Osteoblast (primary cell): ENCODE results near the gene CDC14A. TPM values are rescaled to one million over a fixed set of nuclear protein-coding genes. Genes with fewer than 3 reads are reported as not detected.

Experiments used
- DNase-seq: peaks from one replicate; pipeline ENCODE4 v3.0.0; 2011; ENCODE audit warnings: low spot score, mixed read lengths; ENCODE audit not compliant: insufficient read length; ENCODE audit errors: missing footprints
- H2AFZ ChIP-seq: 2 replicates; pipeline ENCODE4 v1.6.0; 2011; ENCODE audit warnings: mild to moderate bottlenecking, low read length
- H3K27ac ChIP-seq: 2 replicates; pipeline ENCODE4 v1.5.1; 2011; ENCODE audit warnings: mild to moderate bottlenecking, low read depth, low read length, moderate library complexity
- H3K27me3 ChIP-seq: 2 replicates; pipeline ENCODE4 v1.6.0; 2012; ENCODE audit warnings: mild to moderate bottlenecking, control low read depth, inconsistent platforms, low read length, moderate library complexity; ENCODE audit not compliant: insufficient read depth
- H3K36me3 ChIP-seq: 2 replicates; pipeline ENCODE4 v1.5.1; 2011; ENCODE audit warnings: mild to moderate bottlenecking, low read length, control low read depth, moderate library complexity; ENCODE audit not compliant: insufficient read depth
- H3K4me1 ChIP-seq: 2 replicates; pipeline ENCODE4 v1.5.1; 2011; ENCODE audit warnings: mild to moderate bottlenecking, low read length, control low read depth, moderate library complexity; ENCODE audit not compliant: insufficient read depth
- H3K4me2 ChIP-seq: 2 replicates; pipeline ENCODE4 v1.6.0; 2011; ENCODE audit warnings: mild to moderate bottlenecking, low read length; ENCODE audit not compliant: insufficient read depth
- H3K4me3 ChIP-seq: fragments of 200-600 bp; sonication (generic); 3 replicates; pipeline ENCODE4 v1.5.1; 2012; ENCODE audit warnings: mild to moderate bottlenecking, low read length, inconsistent platforms; ENCODE audit not compliant: insufficient read depth
- H3K79me2 ChIP-seq: 2 replicates; pipeline ENCODE4 v1.6.0; 2012; ENCODE audit warnings: mild to moderate bottlenecking, low read length, control low read depth, inconsistent platforms; ENCODE audit not compliant: insufficient read depth
- H3K9me3 ChIP-seq: 2 replicates; pipeline ENCODE4 v1.5.1; 2011; ENCODE audit warnings: low read depth, low read length, control low read depth
- H4K20me1 ChIP-seq: 2 replicates; pipeline ENCODE4 v1.6.0; 2012; ENCODE audit warnings: mild to moderate bottlenecking, low read length, control low read depth; ENCODE audit not compliant: insufficient read depth
- total RNA-seq: library from RNA; depleted of rRNA; stranded (reverse); fragments of >200 nt; gene quantifications from 2 replicates; pipeline ENCODE4 v1.2.3, GENCODE V29; 2012
- TF ChIP-seq, protein P1 (sequence below): IDR thresholded peaks from 2 replicates; pipeline ENCODE4 v1.5.1; 2011; ENCODE audit warnings: mild to moderate bottlenecking, low read depth, low read length, moderate library complexity; ENCODE audit errors: extremely low read depth

Gene CDC14A
- total RNA-seq, 1 donor: 6.9 TPM

DNA sequence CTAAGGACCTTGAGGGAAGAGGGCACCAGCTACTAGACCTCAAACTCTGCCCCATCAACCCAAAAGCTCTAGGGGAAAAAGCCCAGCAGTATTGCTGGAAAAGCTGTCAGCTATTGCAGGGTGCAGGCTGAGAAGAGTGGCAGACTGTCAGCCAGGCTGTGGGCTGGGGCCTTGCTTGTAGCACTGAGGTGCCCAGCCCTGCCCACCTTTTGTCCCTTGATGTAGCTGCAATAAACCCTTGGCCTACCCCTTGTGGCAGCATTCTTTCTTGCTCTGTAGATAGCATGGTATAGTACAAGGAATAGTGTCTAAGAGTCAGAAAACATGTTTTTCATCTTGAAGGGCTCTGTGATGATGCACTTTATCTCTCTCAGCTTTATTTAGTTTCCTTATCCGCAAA, 39.4 kb downstream of the CDC14A start:
- no peak overlapping the region for H3K4me3 ChIP-seq
- H3K27ac ChIP-seq: no peak overlapping the region
- H3K4me2 ChIP-seq: no peak overlapping the region
- H3K27me3 ChIP-seq: no peaks in the 10 kb centered on the region
- H3K79me2 ChIP-seq: no peaks in the 10 kb centered on the region
- no peaks in the 10 kb centered on the region for H4K20me1 ChIP-seq
- H3K9me3 ChIP-seq: no peaks in the 10 kb centered on the region
- TF ChIP-seq, protein P1, sequence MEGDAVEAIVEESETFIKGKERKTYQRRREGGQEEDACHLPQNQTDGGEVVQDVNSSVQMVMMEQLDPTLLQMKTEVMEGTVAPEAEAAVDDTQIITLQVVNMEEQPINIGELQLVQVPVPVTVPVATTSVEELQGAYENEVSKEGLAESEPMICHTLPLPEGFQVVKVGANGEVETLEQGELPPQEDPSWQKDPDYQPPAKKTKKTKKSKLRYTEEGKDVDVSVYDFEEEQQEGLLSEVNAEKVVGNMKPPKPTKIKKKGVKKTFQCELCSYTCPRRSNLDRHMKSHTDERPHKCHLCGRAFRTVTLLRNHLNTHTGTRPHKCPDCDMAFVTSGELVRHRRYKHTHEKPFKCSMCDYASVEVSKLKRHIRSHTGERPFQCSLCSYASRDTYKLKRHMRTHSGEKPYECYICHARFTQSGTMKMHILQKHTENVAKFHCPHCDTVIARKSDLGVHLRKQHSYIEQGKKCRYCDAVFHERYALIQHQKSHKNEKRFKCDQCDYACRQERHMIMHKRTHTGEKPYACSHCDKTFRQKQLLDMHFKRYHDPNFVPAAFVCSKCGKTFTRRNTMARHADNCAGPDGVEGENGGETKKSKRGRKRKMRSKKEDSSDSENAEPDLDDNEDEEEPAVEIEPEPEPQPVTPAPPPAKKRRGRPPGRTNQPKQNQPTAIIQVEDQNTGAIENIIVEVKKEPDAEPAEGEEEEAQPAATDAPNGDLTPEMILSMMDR: no peak
- no peaks in the 10 kb centered on the region for H3K36me3 ChIP-seq
- DNase-seq: no peak
- peaks cover 12% of the 10 kb centered on the region for H3K4me1 ChIP-seq
- H2AFZ ChIP-seq: no peak overlapping the region

DNA sequence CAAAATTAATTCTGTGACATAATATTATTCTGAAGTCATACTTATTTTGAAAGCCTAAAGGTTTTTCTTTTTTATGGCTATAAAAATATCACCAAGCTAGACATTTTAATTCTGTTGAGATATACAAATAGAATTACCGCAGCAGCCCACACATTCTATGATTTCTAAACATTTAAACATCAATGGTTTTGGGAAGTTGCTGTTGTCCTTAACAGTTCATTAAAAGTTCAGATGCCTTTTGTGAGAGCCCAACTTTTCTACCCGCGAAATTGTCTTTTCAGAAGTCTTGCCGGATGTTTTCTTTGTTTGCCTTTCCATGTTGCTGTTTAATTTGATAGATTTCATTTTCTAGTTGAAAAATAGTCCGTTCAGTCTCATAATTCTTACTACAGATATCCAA, 40.5 kb downstream of the CDC14A start:
- Histone ChIP-seq H3K27me3 (no peaks in the 10 kb centered on the region), H3K79me2 (no peaks in the 10 kb centered on the region), H3K4me1 (peaks cover 4% of the 10 kb centered on the region), H4K20me1 (no peaks in the 10 kb centered on the region), H3K36me3 (no peaks in the 10 kb centered on the region), H3K4me3 (no peak overlapping the region), H3K9me3 (no peaks in the 10 kb centered on the region), H2AFZ (no peak overlapping the region), H3K27ac (no peak overlapping the region), H3K4me2 (no peak overlapping the region)
- no peak for DNase-seq
- TF ChIP-seq, protein P1: no peak

DNA sequence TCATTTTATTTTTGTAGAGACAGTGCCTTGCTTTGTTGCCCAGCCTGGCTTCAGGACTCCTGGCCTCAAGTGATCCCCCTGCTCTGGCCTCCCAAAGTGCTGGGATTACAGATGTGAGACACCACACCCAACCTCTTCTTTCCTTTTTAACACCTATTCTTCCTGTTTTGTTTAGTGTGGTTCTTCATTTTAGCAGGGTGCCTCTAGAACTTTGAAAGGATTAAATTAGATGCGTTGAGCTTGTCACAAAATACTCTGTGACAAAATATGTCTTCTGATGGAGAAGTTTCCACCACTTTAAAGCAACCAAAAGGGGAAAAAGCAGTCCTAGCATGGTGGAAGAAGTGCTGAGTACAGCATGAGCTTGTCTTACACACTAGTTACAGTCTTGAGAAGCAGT, 42.0 kb downstream of the CDC14A start:
- Histone ChIP-seq H3K4me1 (no peaks in the 10 kb centered on the region), H2AFZ (no peak overlapping the region), H3K27ac (no peak overlapping the region), H3K36me3 (no peaks in the 10 kb centered on the region), H3K9me3 (no peaks in the 10 kb centered on the region), H3K79me2 (no peaks in the 10 kb centered on the region), H3K4me2 (no peak overlapping the region), H4K20me1 (no peaks in the 10 kb centered on the region), H3K4me3 (no peak overlapping the region), H3K27me3 (no peaks in the 10 kb centered on the region)
- no peak for DNase-seq
- TF ChIP-seq, protein P1: no peak

DNA sequence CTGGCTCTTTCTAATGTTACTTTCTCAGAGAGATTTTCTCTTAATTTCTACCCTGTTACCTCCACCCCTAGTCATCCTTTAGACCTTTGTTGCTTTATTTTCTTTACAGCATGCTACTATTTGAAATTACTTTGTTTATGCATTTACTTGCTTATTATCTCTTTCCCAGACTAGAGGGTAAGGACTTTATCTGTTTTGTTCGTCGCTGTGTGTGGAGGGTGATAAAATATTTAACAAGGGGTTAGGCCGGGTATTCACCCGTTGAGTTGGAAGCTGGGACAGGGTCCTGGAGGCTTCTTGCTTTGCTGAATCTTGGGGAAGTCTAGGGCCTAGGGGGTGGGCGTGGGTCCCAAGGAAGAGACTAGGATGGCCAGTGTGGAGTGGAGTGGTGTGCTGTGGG, 43.6 kb downstream of the CDC14A start:
- H3K4me3 ChIP-seq: no peak overlapping the region
- H3K36me3 ChIP-seq: no peaks in the 10 kb centered on the region
- TF ChIP-seq, protein P1: no peak
- DNase-seq: no peak
- H3K4me1 ChIP-seq: no peaks in the 10 kb centered on the region
- no peak overlapping the region for H3K27ac ChIP-seq
- no peaks in the 10 kb centered on the region for H3K27me3 ChIP-seq
- H3K9me3 ChIP-seq: no peaks in the 10 kb centered on the region
- H3K79me2 ChIP-seq: no peaks in the 10 kb centered on the region
- H2AFZ ChIP-seq: no peak overlapping the region
- H3K4me2 ChIP-seq: no peak overlapping the region
- no peaks in the 10 kb centered on the region for H4K20me1 ChIP-seq
